IMR-90 (cell line): ENCODE data around the gene PSME4. TPM values are rescaled to one million over a fixed set of nuclear protein-coding genes. Genes with fewer than 3 reads are reported as not detected.

Experiments
- ATAC-seq: fragments of 200-7000 bp; cut with Tn5 transposase; 2 replicates; pipeline ENCODE4 v1.9.1; 2020; ENCODE audit warnings: low read depth, mild to moderate bottlenecking, moderate library complexity
- BruUV-seq: library from RNA; stranded (reverse); fragments of 400-500 nt; replicated peaks from 2 replicates; lab custom pipeline; 2021; lab: Mats Ljungman, UMichigan
- CTCF ChIA-PET: fragments of 300-600 bp; formaldehyde crosslinking; extraction: SDS; loops from one replicate; lab custom pipeline; 2021; ENCODE audit warnings: antibody characterized with exemption; lab: Yijun Ruan, JAX
- POLR2A ChIA-PET: fragments of 300-600 bp; sonication (Branson Sonifier 250); formaldehyde crosslinking; loops from one replicate; lab custom pipeline; 2022; ENCODE audit warnings: antibody characterized with exemption; ENCODE audit not compliant: unreplicated experiment; lab: Charles Lee
- DNase-seq: peaks from one replicate; pipeline ENCODE4 v3.0.0; 2013
- H2AFZ ChIP-seq: replicated peaks from 2 replicates; pipeline ENCODE3; 2013; ENCODE audit warnings: low read length, mild to moderate bottlenecking; ENCODE audit not compliant: poor library complexity
- H2AK5ac ChIP-seq: 2 replicates; pipeline ENCODE4 v1.6.1; 2013; ENCODE audit warnings: low read depth, low read length, inconsistent platforms
- H2AK9ac ChIP-seq: replicated peaks from 2 replicates; pipeline ENCODE3; 2013; ENCODE audit warnings: mild to moderate bottlenecking, low read depth, low read length, moderate library complexity; ENCODE audit not compliant: poor library complexity
- H2BK120ac ChIP-seq: 2 replicates; pipeline ENCODE4 v1.6.1; 2013; ENCODE audit warnings: low read depth, low read length, inconsistent platforms
- H2BK15ac ChIP-seq: 3 replicates; pipeline ENCODE4 v1.6.1; 2013; ENCODE audit warnings: low read depth, low read length, inconsistent platforms
- H2BK20ac ChIP-seq: 2 replicates; pipeline ENCODE4 v1.6.1; 2013; ENCODE audit warnings: low read depth, mild to moderate bottlenecking, inconsistent platforms, low read length, moderate library complexity
- H2BK5ac ChIP-seq: 2 replicates; pipeline ENCODE4 v1.6.1; 2013; ENCODE audit warnings: mild to moderate bottlenecking, low read depth, low read length, inconsistent platforms; ENCODE audit not compliant: poor library complexity, severe bottlenecking
- H3K14ac ChIP-seq: replicated peaks from 2 replicates; pipeline ENCODE4 v1.6.1; 2013; ENCODE audit warnings: low read depth, low read length, inconsistent platforms
- H3K18ac ChIP-seq: 2 replicates; pipeline ENCODE4 v1.6.1; 2013; ENCODE audit warnings: low read depth, low read length, control low read depth
- H3K23ac ChIP-seq: 2 replicates; pipeline ENCODE4 v1.6.1; 2013; ENCODE audit warnings: low read depth, low read length, inconsistent platforms
- H3K27ac ChIP-seq: 2 replicates; pipeline ENCODE4 v1.5.1; 2013; ENCODE audit warnings: mild to moderate bottlenecking, control low read depth, low read length; ENCODE audit not compliant: insufficient read depth
- H3K27me3 ChIP-seq: 2 replicates; pipeline ENCODE4 v1.6.1; 2013; ENCODE audit warnings: low read length; ENCODE audit not compliant: control insufficient read depth, insufficient read depth
- H3K36me3 ChIP-seq: 2 replicates; pipeline ENCODE4 v1.6.1; 2013; ENCODE audit warnings: low read length, mixed read lengths; ENCODE audit not compliant: control insufficient read depth, insufficient read depth
- H3K4ac ChIP-seq: 2 replicates; pipeline ENCODE4 v1.6.1; 2013; ENCODE audit warnings: low read depth, low read length, inconsistent platforms
- H3K4me1 ChIP-seq: 2 replicates; pipeline ENCODE4 v1.6.1; 2013; ENCODE audit warnings: low read length, mixed read lengths; ENCODE audit not compliant: control insufficient read depth, insufficient read depth
- H3K4me2 ChIP-seq: 2 replicates; pipeline ENCODE4 v1.6.1; 2013; ENCODE audit warnings: low read depth, mild to moderate bottlenecking, control low read depth, low read length, moderate library complexity
- H3K4me3 ChIP-seq: 2 replicates; pipeline ENCODE4 v1.5.1; 2013; ENCODE audit warnings: low read depth, mild to moderate bottlenecking, control low read depth, low read length, moderate library complexity; ENCODE audit not compliant: insufficient read depth
- H3K56ac ChIP-seq: 2 replicates; pipeline ENCODE4 v1.6.1; 2013; ENCODE audit warnings: low read length, inconsistent platforms; ENCODE audit not compliant: insufficient read depth; ENCODE audit errors: extremely low read depth
- H3K79me1 ChIP-seq, 2 experiments: 2 replicates each; pipeline ENCODE4 v1.6.1; 2013; ENCODE audit warnings: low read length in 2 of 2, inconsistent platforms in 1 of 2, low read depth in 1 of 2
- H3K9ac ChIP-seq: 2 replicates; pipeline ENCODE4 v1.6.1; 2013; ENCODE audit warnings: low read depth, low read length, control low read depth
- H3K9me1 ChIP-seq: 2 replicates; pipeline ENCODE4 v1.6.1; 2013; ENCODE audit warnings: low read length, inconsistent platforms; ENCODE audit not compliant: insufficient read depth
- H3K9me3 ChIP-seq: 2 replicates; pipeline ENCODE4 v1.6.1; 2013; ENCODE audit warnings: low read length; ENCODE audit not compliant: control insufficient read depth, insufficient read depth
- H4K20me1 ChIP-seq: 2 replicates; pipeline ENCODE4 v1.6.1; 2013; ENCODE audit warnings: low read length, inconsistent platforms; ENCODE audit not compliant: insufficient read depth
- H4K5ac ChIP-seq: 2 replicates; pipeline ENCODE4 v1.6.1; 2013; ENCODE audit warnings: mild to moderate bottlenecking, low read depth, low read length, control low read depth
- H4K8ac ChIP-seq, 2 experiments: 2 replicates each; pipeline ENCODE4 v1.6.1; 2013; ENCODE audit warnings: low read depth in 2 of 2, low read length in 2 of 2, control low read depth in 1 of 2, inconsistent platforms in 1 of 2
- H4K91ac ChIP-seq: 2 replicates; pipeline ENCODE4 v1.6.1; 2013; ENCODE audit warnings: low read depth, low read length, inconsistent platforms; ENCODE audit not compliant: insufficient read depth
- CEBPB ChIP-seq: IDR thresholded peaks from 2 replicates; pipeline ENCODE4 v1.6.1; 2012; ENCODE audit warnings: low read depth, low read length, improper control_type of control experiment
- CHD1 ChIP-seq: IDR thresholded peaks from 2 replicates; pipeline ENCODE4 v1.6.1; 2012; ENCODE audit warnings: low read depth, low read length, improper control_type of control experiment
- ELK1 ChIP-seq: fragments of 150-350 bp; IDR thresholded peaks from 2 replicates; pipeline ENCODE4 v1.6.1; 2016; ENCODE audit warnings: low read depth, mild to moderate bottlenecking, low read length, moderate library complexity, borderline replicate concordance
- FOS ChIP-seq: fragments of 150-350 bp; IDR thresholded peaks from 2 replicates; pipeline ENCODE4 v1.6.1; 2016; ENCODE audit warnings: low read depth, low read length
- MAFK ChIP-seq: IDR thresholded peaks from 2 replicates; pipeline ENCODE4 v1.6.1; 2012; ENCODE audit warnings: low read depth, low read length, improper control_type of control experiment
- MAZ ChIP-seq: IDR thresholded peaks from 2 replicates; pipeline ENCODE4 v1.6.1; 2012; ENCODE audit warnings: low read depth, mild to moderate bottlenecking, low read length, improper control_type of control experiment, moderate library complexity, borderline replicate concordance
- MXI1 ChIP-seq: IDR thresholded peaks from 2 replicates; pipeline ENCODE4 v1.6.1; 2012; ENCODE audit warnings: low read depth, mild to moderate bottlenecking, low read length, moderate library complexity, borderline replicate concordance
- NFE2L2 ChIP-seq: fragments of 150-350 bp; IDR thresholded peaks from 2 replicates; pipeline ENCODE4 v1.6.1; 2016; ENCODE audit warnings: low read depth, mild to moderate bottlenecking, low read length
- POLR2A ChIP-seq: IDR thresholded peaks from 2 replicates; pipeline ENCODE4 v1.6.1; 2012; ENCODE audit warnings: mild to moderate bottlenecking, low read depth, low read length
- RFX5 ChIP-seq: IDR thresholded peaks from 2 replicates; pipeline ENCODE4 v1.8.0; 2012; ENCODE audit warnings: low read depth, mild to moderate bottlenecking, low read length, moderate library complexity
- WGBS, 2 experiments: methylation state at CpG; one replicate each; pipeline versions ENCODE4 v1.1.5 to v1.1.7; 2013; ENCODE audit warnings: missing lambda C conversion rate in 2 of 2; ENCODE audit not compliant: insufficient read length in 1 of 2; ENCODE audit errors: extremely low coverage in 2 of 2; 5-methylcytosine and 5-hydroxymethylcytosine counted together
- dilution Hi-C: fragments of 300-500 bp; cut with HindIII; formaldehyde crosslinking; loops from one replicate; pipeline ENCODE4 v1.14.3; 2018; ENCODE audit warnings: low sequenced_read_pairs; ENCODE audit not compliant: unreplicated experiment
- in situ Hi-C: fragments of 300-500 bp; cut with MboI; formaldehyde crosslinking; loops from 3 replicates; pipeline ENCODE4 v1.14.3; 2019; ENCODE audit warnings: low sequenced_read_pairs, inconsistent platforms, mixed read lengths
- intact Hi-C: fragments of 100-400 bp; cut with micrococcal nuclease; formaldehyde crosslinking; loops from 2 replicates; pipeline ENCODE4 v1.10.0; 2022
- polyA plus RNA-seq, 3 experiments: library from polyadenylated mRNA; depleted of rRNA; stranded (reverse); fragments of >200 nt; gene quantifications; 2 replicates each; pipeline ENCODE4 v1.2.3, GENCODE V29; 2012; ENCODE audit warnings: low replicate concordance in 1 of 3
- total RNA-seq: library from RNA; depleted of rRNA; stranded (reverse); fragments of >200 nt; gene quantifications from 2 replicates; pipeline ENCODE4 v1.2.3, GENCODE V29; 2012
- TF ChIP-seq, protein P1 (sequence below): conservative IDR thresholded peaks from 2 replicates; pipeline ENCODE4 v1.5.1; 2012; ENCODE audit warnings: mild to moderate bottlenecking, low read depth, low read length, improper control_type of control experiment

PSME4 gene
- total and polyA plus RNA-seq, 2 of the 4 experiments (the other 2 are of a cell fraction): 28.2 to 61.3 TPM

DNA sequence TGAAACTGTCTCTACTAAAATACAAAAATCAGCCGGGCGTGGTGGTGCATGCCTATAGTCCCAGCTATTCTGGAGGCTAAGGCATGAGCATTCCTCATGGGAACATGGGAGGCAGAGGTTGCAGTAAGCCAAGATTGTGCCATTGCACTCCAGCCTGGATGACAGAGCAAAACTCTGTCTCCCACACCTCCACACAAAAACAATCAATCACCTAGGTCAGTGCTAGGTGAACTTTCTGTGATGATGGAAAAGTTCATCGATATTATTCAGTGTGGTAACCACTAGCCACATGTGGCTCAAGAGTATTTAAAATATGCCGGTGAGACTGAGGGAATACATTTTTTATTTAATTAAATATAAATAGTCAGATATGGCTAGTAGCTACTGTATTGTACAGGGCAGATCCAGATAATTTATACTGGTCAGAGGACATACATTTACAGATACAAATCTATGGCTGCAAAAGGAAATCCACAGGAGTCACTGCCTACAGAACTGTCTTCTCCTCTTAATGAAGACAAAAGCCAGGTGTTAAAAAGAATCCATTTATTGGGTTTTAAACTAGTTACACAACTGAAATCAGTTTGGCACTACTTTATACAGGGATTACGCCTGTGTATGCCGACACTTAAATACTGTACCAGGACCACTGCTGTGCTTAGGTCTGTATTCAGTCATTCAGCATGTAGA, 107.1 kb downstream of the PSME4 start:
- ChIA-PET POLR2A (no interaction called here), CTCF (no interaction called here)
- Histone ChIP-seq H2AK9ac (no peak overlapping the region), H2BK120ac (no peak overlapping the region), H2BK15ac (no peak overlapping the region), H3K4me1 (no peaks in the 10 kb centered on the region), H3K79me1 (peaks cover 6 to 13% of the 10 kb centered on the region in 2 experiments; a peak in 3 of 4 replicates), H3K9me1 (no peaks in the 10 kb centered on the region; the same call in 1 of the 2 replicates), H3K56ac (no peak overlapping the region), H4K8ac (no peak overlapping the region), H2AFZ (no peak overlapping the region), H4K5ac (no peak overlapping the region), H3K9ac (no peak overlapping the region), H3K14ac (no peak overlapping the region), H4K20me1 (no peaks in the 10 kb centered on the region), H2BK5ac (no peak overlapping the region), H3K9me3 (no peaks in the 10 kb centered on the region), H4K91ac (no peak overlapping the region), H3K27ac (no peak overlapping the region), H3K23ac (no peak overlapping the region), H3K18ac (no peak overlapping the region), H3K4me3 (no peak overlapping the region), H3K4ac (no peak overlapping the region), H2AK5ac (no peak overlapping the region), H3K4me2 (no peak overlapping the region), H3K36me3 (peaks cover 18% of the 10 kb centered on the region), H3K27me3 (no peaks in the 10 kb centered on the region), H2BK20ac (no peak overlapping the region)
- ATAC-seq: no peak
- DNase-seq: no peak
- dilution Hi-C loops (no loop called here), in situ Hi-C loops (no loop called here), intact Hi-C loops (no loop called here)
- no TSS peak for BruUV-seq
- no peak for TF ChIP-seq RFX5
- no peak for TF ChIP-seq ELK1
- TF ChIP-seq CEBPB: no peak
- no peak for TF ChIP-seq CHD1
- no peak for TF ChIP-seq MAFK
- TF ChIP-seq, protein P1, sequence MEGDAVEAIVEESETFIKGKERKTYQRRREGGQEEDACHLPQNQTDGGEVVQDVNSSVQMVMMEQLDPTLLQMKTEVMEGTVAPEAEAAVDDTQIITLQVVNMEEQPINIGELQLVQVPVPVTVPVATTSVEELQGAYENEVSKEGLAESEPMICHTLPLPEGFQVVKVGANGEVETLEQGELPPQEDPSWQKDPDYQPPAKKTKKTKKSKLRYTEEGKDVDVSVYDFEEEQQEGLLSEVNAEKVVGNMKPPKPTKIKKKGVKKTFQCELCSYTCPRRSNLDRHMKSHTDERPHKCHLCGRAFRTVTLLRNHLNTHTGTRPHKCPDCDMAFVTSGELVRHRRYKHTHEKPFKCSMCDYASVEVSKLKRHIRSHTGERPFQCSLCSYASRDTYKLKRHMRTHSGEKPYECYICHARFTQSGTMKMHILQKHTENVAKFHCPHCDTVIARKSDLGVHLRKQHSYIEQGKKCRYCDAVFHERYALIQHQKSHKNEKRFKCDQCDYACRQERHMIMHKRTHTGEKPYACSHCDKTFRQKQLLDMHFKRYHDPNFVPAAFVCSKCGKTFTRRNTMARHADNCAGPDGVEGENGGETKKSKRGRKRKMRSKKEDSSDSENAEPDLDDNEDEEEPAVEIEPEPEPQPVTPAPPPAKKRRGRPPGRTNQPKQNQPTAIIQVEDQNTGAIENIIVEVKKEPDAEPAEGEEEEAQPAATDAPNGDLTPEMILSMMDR: no peak
- TF ChIP-seq MXI1: no peak
- no peak for TF ChIP-seq POLR2A
- no peak for TF ChIP-seq NFE2L2
- TF ChIP-seq MAZ: no peak
- TF ChIP-seq FOS: no peak
- no CpG with 5 or more reads among the region's 6 CpGs for WGBS, 2 experiments
